ENCODE data around the gene OIT3. TPM values are rescaled to one million over a fixed set of nuclear protein-coding genes. Genes with fewer than 3 reads are reported as not detected.
"Not testable (repeated sequence)": the region's sequence is repeated elsewhere in the genome, so short reads cannot be mapped to it uniquely, and the experiment has no call there.

The OIT3 gene
- total RNA-seq, 1 experiment from 2014 or later, result not detected

GRCh38 chr10:72899545-72899944, 6.0 kb downstream of the OIT3 start:
- Histone ChIP-seq H3K27me3 (replicated peaks; ENCODE audit: insufficient read depth, low read depth, low read length, poor library complexity) (no peaks in the 10 kb centered on the region), H3K36me3 (ENCODE audit: insufficient read depth, low read length, poor library complexity, severe bottlenecking) (no peaks in the 10 kb centered on the region), H3K4me1 (ENCODE audit: insufficient read depth, low read length, poor library complexity, severe bottlenecking) (no peaks in the 10 kb centered on the region), H3K27ac (ENCODE audit: low read depth, low read length, poor library complexity, severe bottlenecking) (no peak overlapping the region), H3K9me3 (ENCODE audit: low read depth, low read length, poor library complexity, severe bottlenecking) (no peaks in the 10 kb centered on the region), H3K4me3 (ENCODE audit: low read depth, low read length, poor library complexity, severe bottlenecking) (no peak overlapping the region)
- DNase-seq (ENCODE audit: low spot score), result no peak
- TF ChIP-seq, protein P1, sequence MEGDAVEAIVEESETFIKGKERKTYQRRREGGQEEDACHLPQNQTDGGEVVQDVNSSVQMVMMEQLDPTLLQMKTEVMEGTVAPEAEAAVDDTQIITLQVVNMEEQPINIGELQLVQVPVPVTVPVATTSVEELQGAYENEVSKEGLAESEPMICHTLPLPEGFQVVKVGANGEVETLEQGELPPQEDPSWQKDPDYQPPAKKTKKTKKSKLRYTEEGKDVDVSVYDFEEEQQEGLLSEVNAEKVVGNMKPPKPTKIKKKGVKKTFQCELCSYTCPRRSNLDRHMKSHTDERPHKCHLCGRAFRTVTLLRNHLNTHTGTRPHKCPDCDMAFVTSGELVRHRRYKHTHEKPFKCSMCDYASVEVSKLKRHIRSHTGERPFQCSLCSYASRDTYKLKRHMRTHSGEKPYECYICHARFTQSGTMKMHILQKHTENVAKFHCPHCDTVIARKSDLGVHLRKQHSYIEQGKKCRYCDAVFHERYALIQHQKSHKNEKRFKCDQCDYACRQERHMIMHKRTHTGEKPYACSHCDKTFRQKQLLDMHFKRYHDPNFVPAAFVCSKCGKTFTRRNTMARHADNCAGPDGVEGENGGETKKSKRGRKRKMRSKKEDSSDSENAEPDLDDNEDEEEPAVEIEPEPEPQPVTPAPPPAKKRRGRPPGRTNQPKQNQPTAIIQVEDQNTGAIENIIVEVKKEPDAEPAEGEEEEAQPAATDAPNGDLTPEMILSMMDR (conservative IDR thresholded peaks at IDR 0.05; ENCODE audit: low read depth, low read length), result no peak
- TF ChIP-seq EZH2 (IDR thresholded peaks at IDR 0.05; ENCODE audit: borderline replicate concordance, low read depth, low read length, poor library complexity, severe bottlenecking), result no peak
- POLR2A ChIA-PET (ENCODE audit: low non-redundant PET), result no interaction called here
- no TSS peak for BruUV-seq (replicated peaks)
- intact Hi-C loops (cut with micrococcal nuclease; ENCODE audit: unreplicated experiment), result no loop called here
- CTCF ChIA-PET, result no interaction called here

GRCh38 chr10:72903941-72904446, 10.5 kb downstream of the OIT3 start:
- intact Hi-C loops (cut with micrococcal nuclease; ENCODE audit: unreplicated experiment), result not testable (repeated sequence)

DNA sequence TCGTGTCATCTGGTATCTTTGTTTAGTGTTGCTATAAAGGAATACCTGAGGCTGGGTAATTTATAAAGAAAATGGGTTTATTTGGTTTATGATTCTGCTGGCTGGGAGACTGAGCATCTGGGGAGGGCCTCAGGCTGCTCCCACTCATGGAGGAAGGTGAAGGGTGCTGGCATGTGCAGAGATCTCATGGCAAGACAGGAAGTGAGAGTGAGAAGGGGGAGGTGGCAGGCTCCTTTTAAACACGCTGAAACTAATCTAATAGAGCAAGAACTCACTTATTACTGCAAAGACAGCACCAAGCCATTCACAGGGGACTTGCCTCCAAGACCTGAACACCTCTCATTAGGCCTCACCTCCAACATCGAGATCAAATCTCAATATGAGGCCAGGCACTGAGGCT, 11.3 kb downstream of the OIT3 start:
- H3K9me3 ChIP-seq (ENCODE audit: low read depth, low read length, poor library complexity, severe bottlenecking), result no peaks in the 10 kb centered on the region
- H3K27ac ChIP-seq (ENCODE audit: low read depth, low read length, poor library complexity, severe bottlenecking), result no peak overlapping the region
- TF ChIP-seq, protein P1 (conservative IDR thresholded peaks at IDR 0.05; ENCODE audit: low read depth, low read length), result no peak
- no peak for TF ChIP-seq EZH2 (IDR thresholded peaks at IDR 0.05; ENCODE audit: borderline replicate concordance, low read depth, low read length, poor library complexity, severe bottlenecking)
- H3K4me3 ChIP-seq (ENCODE audit: low read depth, low read length, poor library complexity, severe bottlenecking), result no peak overlapping the region
- ChIA-PET POLR2A (ENCODE audit: low non-redundant PET) (no interaction called here), CTCF (no interaction called here)
- H3K4me1 ChIP-seq (ENCODE audit: insufficient read depth, low read length, poor library complexity, severe bottlenecking), result no peaks in the 10 kb centered on the region
- intact Hi-C loops (cut with micrococcal nuclease; ENCODE audit: unreplicated experiment), result no loop called here
- no TSS peak for BruUV-seq (replicated peaks)
- H3K36me3 ChIP-seq (ENCODE audit: insufficient read depth, low read length, poor library complexity, severe bottlenecking), result no peaks in the 10 kb centered on the region
- no peak for DNase-seq (ENCODE audit: low spot score)
- no peaks in the 10 kb centered on the region for H3K27me3 ChIP-seq (replicated peaks; ENCODE audit: insufficient read depth, low read depth, low read length, poor library complexity)

More at GRCh38 chr10:72903941-72904446, 10.5 kb downstream of the OIT3 start:
- H3K27ac ChIP-seq (ENCODE audit: low read depth, low read length, poor library complexity, severe bottlenecking); H3K4me1 ChIP-seq (ENCODE audit: insufficient read depth, low read length, poor library complexity, severe bottlenecking); CTCF ChIA-PET; H3K9me3 ChIP-seq (ENCODE audit: low read depth, low read length, poor library complexity, severe bottlenecking); H3K27me3 ChIP-seq (replicated peaks; ENCODE audit: insufficient read depth, low read depth, low read length, poor library complexity); POLR2A ChIA-PET (ENCODE audit: low non-redundant PET); DNase-seq (ENCODE audit: low spot score); H3K4me3 ChIP-seq (ENCODE audit: low read depth, low read length, poor library complexity, severe bottlenecking); H3K36me3 ChIP-seq (ENCODE audit: insufficient read depth, low read length, poor library complexity, severe bottlenecking); BruUV-seq (replicated peaks): not testable (repeated sequence)

DNA sequence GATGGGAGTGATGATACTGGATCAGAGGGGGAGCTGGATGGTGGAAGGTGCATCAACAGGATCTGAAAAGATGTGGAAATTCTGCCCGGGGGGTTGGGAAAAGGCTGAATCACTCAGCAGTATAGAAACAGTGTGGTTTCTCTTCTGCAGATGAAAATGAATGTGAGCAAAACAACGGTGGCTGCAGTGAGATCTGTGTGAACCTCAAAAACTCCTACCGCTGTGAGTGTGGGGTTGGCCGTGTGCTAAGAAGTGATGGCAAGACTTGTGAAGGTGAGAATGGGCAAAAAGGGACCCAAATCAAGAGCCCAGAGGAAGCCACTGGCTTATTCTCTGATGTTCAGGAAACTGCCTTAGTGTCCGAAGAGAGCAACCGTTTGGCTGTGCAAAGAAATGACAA, 12.9 kb downstream of the OIT3 start:
- POLR2A ChIA-PET (ENCODE audit: low non-redundant PET), result no interaction called here
- Histone ChIP-seq H3K4me1 (ENCODE audit: insufficient read depth, low read length, poor library complexity, severe bottlenecking) (no peaks in the 10 kb centered on the region), H3K27me3 (replicated peaks; ENCODE audit: insufficient read depth, low read depth, low read length, poor library complexity) (no peaks in the 10 kb centered on the region), H3K27ac (ENCODE audit: low read depth, low read length, poor library complexity, severe bottlenecking) (no peak overlapping the region), H3K9me3 (ENCODE audit: low read depth, low read length, poor library complexity, severe bottlenecking) (no peaks in the 10 kb centered on the region), H3K4me3 (ENCODE audit: low read depth, low read length, poor library complexity, severe bottlenecking) (no peak overlapping the region), H3K36me3 (ENCODE audit: insufficient read depth, low read length, poor library complexity, severe bottlenecking) (no peaks in the 10 kb centered on the region)
- no peak for DNase-seq (ENCODE audit: low spot score)
- no peak for TF ChIP-seq EZH2 (IDR thresholded peaks at IDR 0.05; ENCODE audit: borderline replicate concordance, low read depth, low read length, poor library complexity, severe bottlenecking)
- TF ChIP-seq, protein P1 (conservative IDR thresholded peaks at IDR 0.05; ENCODE audit: low read depth, low read length), result no peak
- intact Hi-C loops (cut with micrococcal nuclease; ENCODE audit: unreplicated experiment), result no loop called here
- BruUV-seq (replicated peaks), result no TSS peak
- CTCF ChIA-PET, result no interaction called here
